DND-41 (cell line): ENCODE measurements around the gene FNDC10.

Experiments
- ATAC-seq: fragments of 200-7000 bp; cut with Tn5 transposase; 3 replicates; pipeline ENCODE4 v1.9.1; 2021; ENCODE audit warnings: low read depth; ENCODE audit not compliant: insufficient read depth
- DNase-seq: peaks from one replicate; pipeline ENCODE4 v3.0.0-alpha.2; 2020
- H2AFZ ChIP-seq: 2 replicates; pipeline ENCODE4 v1.6.0; 2012; ENCODE audit warnings: low read depth, low read length
- H3K27ac ChIP-seq: 2 replicates; pipeline ENCODE4 v1.5.1; 2012; ENCODE audit warnings: low read length, inconsistent platforms
- H3K27me3 ChIP-seq: fragments of 200-600 bp; sonication (generic); 2 replicates; pipeline ENCODE4 v1.6.0; 2012; ENCODE audit warnings: low read length, mild to moderate bottlenecking, inconsistent platforms; ENCODE audit not compliant: insufficient read depth, poor library complexity
- H3K36me3 ChIP-seq: 2 replicates; pipeline ENCODE4 v1.5.1; 2012; ENCODE audit warnings: low read length, inconsistent platforms; ENCODE audit not compliant: insufficient read depth
- H3K4me1 ChIP-seq: 2 replicates; pipeline ENCODE4 v1.5.1; 2012; ENCODE audit warnings: mild to moderate bottlenecking, low read length; ENCODE audit not compliant: insufficient read depth
- H3K4me2 ChIP-seq: 2 replicates; pipeline ENCODE4 v1.6.0; 2012; ENCODE audit warnings: mild to moderate bottlenecking, moderate library complexity, low read length, inconsistent platforms; ENCODE audit not compliant: insufficient read depth
- H3K4me3 ChIP-seq, 2 experiments: fragments of 200-600 bp in 1 of 2; shearing (Covaris generic) in 1 of 2; 2 replicates each; pipeline ENCODE4 v1.5.1; 2012 to 2016; ENCODE audit warnings: inconsistent platforms in 2 of 2, low read length in 2 of 2, mild to moderate bottlenecking in 2 of 2, low read depth in 1 of 2, moderate library complexity in 1 of 2
- H3K79me2 ChIP-seq: 2 replicates; pipeline ENCODE4 v1.6.0; 2012; ENCODE audit warnings: low read length, inconsistent platforms; ENCODE audit not compliant: insufficient read depth
- H3K9ac ChIP-seq: 2 replicates; pipeline ENCODE4 v1.6.0; 2012; ENCODE audit warnings: low read depth, mild to moderate bottlenecking, inconsistent platforms, low read length, moderate library complexity
- H3K9me3 ChIP-seq: 2 replicates; pipeline ENCODE4 v1.5.1; 2012; ENCODE audit warnings: low read length, moderate library complexity, mild to moderate bottlenecking, inconsistent platforms; ENCODE audit not compliant: insufficient read depth, severe bottlenecking
- H4K20me1 ChIP-seq: 2 replicates; pipeline ENCODE4 v1.6.0; 2012; ENCODE audit warnings: low read length; ENCODE audit not compliant: insufficient read depth
- CTCF ChIP-seq: IDR thresholded peaks from 2 replicates; pipeline ENCODE4 v1.5.1; 2012; ENCODE audit warnings: borderline replicate concordance, low read length, moderate library complexity, mild to moderate bottlenecking; ENCODE audit not compliant: poor library complexity, severe bottlenecking; ENCODE audit errors: extremely low read depth
- EZH2 ChIP-seq: IDR thresholded peaks from 3 replicates; pipeline ENCODE4 v1.6.1; 2012; ENCODE audit warnings: borderline replicate concordance, low read depth, mild to moderate bottlenecking, moderate library complexity, low read length, inconsistent platforms; ENCODE audit not compliant: severe bottlenecking

Gene FNDC10

DNA sequence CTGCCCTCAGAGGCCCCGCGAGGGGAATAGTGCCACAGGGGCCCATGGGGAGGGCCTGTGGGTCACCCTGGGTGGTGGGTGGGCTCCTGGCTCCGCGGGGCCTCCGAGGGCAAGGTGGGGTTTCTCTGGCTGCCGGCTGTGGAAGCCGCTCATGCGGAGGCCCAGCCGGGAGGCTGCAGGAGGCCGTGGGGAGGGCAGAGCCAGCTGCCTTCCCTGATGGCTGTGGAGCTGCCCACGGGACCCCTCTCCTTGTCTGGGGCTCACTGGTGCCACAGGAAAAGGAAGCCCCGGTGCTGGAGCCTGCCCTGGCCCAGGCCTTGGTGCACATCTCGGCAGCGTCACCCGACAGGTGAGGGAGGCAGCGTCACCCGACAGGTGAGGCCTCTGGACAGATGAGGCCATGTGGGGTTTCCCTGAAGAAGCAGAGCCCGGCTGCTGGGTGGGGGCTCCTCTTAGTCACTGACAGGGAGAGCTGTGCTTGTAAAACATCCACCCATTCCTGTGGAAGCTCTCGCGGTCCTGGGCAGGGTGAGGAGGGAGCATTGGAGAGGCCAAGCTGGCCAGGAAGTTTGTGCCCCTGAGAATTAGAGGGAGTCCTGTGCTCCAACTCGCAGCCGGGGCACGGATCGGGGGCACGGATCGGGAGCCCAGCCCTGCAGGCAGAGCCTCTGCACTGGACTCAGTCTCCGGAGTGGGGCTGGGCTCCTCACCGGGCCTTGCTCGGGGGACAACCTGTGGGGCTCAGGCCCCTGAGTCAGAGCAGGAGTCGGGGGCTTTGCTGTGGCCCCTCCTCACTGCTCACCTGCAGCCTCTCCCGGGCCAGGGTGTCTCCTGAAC lies 21.5 kb upstream of the FNDC10 start:
- peaks cover 17% of the 10 kb centered on the region for H3K36me3 ChIP-seq
- no peak overlapping the region for H3K9ac ChIP-seq
- H3K27ac ChIP-seq, result no peak overlapping the region
- H3K4me1 ChIP-seq, result peaks cover 20% of the 10 kb centered on the region
- DNase-seq (no peak), ATAC-seq (no peak)
- H4K20me1 ChIP-seq, result peaks cover 19% of the 10 kb centered on the region
- no peaks in the 10 kb centered on the region for H3K9me3 ChIP-seq
- H3K27me3 ChIP-seq, result no peaks in the 10 kb centered on the region
- no peak overlapping the region for H2AFZ ChIP-seq
- TF ChIP-seq CTCF, result no peak
- TF ChIP-seq EZH2, result no peak
- H3K79me2 ChIP-seq, result peaks cover 9% of the 10 kb centered on the region
- H3K4me2 ChIP-seq, result no peak overlapping the region
- no peak overlapping the region for H3K4me3 ChIP-seq

DNA sequence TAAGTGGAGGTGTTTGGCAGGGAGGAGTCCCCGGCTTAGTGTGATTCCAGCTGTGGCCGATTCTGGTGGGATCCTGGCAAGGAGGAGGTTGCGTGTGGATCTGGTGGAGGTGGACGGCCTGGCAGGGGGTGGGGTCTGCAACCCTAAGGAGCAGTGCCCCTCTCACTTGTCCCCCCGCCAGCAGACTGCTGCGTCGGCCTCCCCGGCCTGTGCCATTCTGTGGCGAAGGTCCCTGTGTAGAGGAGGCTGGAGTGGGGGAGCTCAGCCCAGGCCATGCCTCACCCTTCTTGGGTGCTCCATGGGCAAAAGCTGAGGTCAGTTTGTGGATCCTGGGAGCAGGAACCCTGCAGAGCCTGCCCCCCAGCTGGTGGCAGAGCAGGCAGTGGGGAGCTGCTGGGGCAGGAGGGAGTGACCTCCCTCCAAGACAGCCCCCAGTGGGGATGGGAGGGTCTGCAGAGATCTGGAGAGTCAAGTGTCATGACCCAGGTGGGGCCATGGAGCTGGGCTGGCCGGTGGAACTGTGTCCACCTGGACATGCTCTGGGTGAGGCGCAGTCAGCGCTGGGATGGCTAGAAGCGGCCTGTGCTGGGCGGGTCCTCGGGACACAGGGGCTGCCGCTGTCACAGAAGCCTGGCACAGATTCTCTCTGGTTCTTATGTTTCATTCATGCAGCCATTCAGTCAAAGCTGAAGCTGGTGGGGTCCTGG lies 20.7 kb upstream of the FNDC10 start:
- Histone ChIP-seq H3K79me2 (peaks cover 16% of the 10 kb centered on the region), H3K9me3 (no peaks in the 10 kb centered on the region), H3K36me3 (peaks cover 19% of the 10 kb centered on the region), H3K27ac (no peak overlapping the region), H3K4me2 (no peak overlapping the region), H2AFZ (no peak overlapping the region), H4K20me1 (peaks cover 21% of the 10 kb centered on the region), H3K4me1 (peaks cover 23% of the 10 kb centered on the region), H3K27me3 (no peaks in the 10 kb centered on the region), H3K9ac (no peak overlapping the region), H3K4me3 (no peak overlapping the region)
- ATAC-seq (no peak), DNase-seq (no peak)
- TF ChIP-seq EZH2, result no peak

- Histone ChIP-seq H3K9ac (no peak overlapping the region), H3K9me3 (no peaks in the 10 kb centered on the region), H4K20me1 (peaks cover 23% of the 10 kb centered on the region), H2AFZ (no peak overlapping the region), H3K27ac (no peak overlapping the region), H3K79me2 (peaks cover 17% of the 10 kb centered on the region), H3K36me3 (peaks cover 21% of the 10 kb centered on the region), H3K27me3 (no peaks in the 10 kb centered on the region), H3K4me2 (no peak overlapping the region), H3K4me1 (peaks cover 23% of the 10 kb centered on the region), H3K4me3 (no peak overlapping the region)
- TF ChIP-seq EZH2, result no peak
- TF ChIP-seq CTCF, result no peak
- DNase-seq, result no peak
- no peak for ATAC-seq
Measured at GRCh38 chr1:1619917-1620361, 20.0 kb upstream of the FNDC10 start.
